Activated CD4-positive, alpha-beta memory T cell treated with anti-CD3 and anti-CD28 coated beads for 36 hours (primary cell): ENCODE measurements around the gene ECI1. TPM values are rescaled to one million over a fixed set of nuclear protein-coding genes. Genes with fewer than 3 reads are reported as not detected.
"Not testable (repeated sequence)": the region's sequence is repeated elsewhere in the genome, so short reads cannot be mapped to it uniquely, and the experiment has no call there.

Experiments used
- CTCF ChIA-PET: fragments of 350-600 bp; sonication (Branson Sonifier 250); formaldehyde crosslinking; loops from one replicate; lab custom pipeline; 2021; ENCODE audit warnings: antibody characterized with exemption, inconsistent platforms; lab: Charles Lee
- POLR2A ChIA-PET: fragments of 350-600 bp; sonication (Branson Sonifier 250); formaldehyde crosslinking; loops from one replicate; lab custom pipeline; 2021; ENCODE audit warnings: antibody characterized with exemption; lab: Charles Lee
- DNase-seq: peaks from one replicate; pipeline ENCODE4 v3.0.0-alpha.2; 2020
- H3K27ac Mint-ChIP-seq: one replicate; pipeline ENCODE4 v1.8.0; 2021; ENCODE audit warnings: mixed read lengths
- H3K27me3 Mint-ChIP-seq: one replicate; pipeline ENCODE4 v1.8.0; 2021; ENCODE audit warnings: mixed read lengths
- H3K36me3 Mint-ChIP-seq: one replicate; pipeline ENCODE4 v1.8.0; 2021; ENCODE audit warnings: mixed read lengths
- H3K4me1 Mint-ChIP-seq: one replicate; pipeline ENCODE4 v1.8.0; 2021; ENCODE audit warnings: low read depth, mixed read lengths
- H3K4me3 Mint-ChIP-seq: one replicate; pipeline ENCODE4 v1.8.0; 2021; ENCODE audit warnings: mild to moderate bottlenecking, mixed read lengths
- H3K9me3 Mint-ChIP-seq: one replicate; pipeline ENCODE4 v1.8.0; 2021; ENCODE audit warnings: mixed read lengths
- intact Hi-C: fragments of 100-400 bp; cut with micrococcal nuclease; formaldehyde crosslinking; loops from one replicate; pipeline ENCODE4 v1.15.1; 2023
- total RNA-seq, 2 experiments: library from RNA; stranded (reverse); gene quantifications; one replicate each; pipeline ENCODE4 v1.2.3, GENCODE V29; 2021

ECI1 gene
- total RNA-seq, 2 experiments from 2014 or later: 50.7 to 52.5 TPM

DNA sequence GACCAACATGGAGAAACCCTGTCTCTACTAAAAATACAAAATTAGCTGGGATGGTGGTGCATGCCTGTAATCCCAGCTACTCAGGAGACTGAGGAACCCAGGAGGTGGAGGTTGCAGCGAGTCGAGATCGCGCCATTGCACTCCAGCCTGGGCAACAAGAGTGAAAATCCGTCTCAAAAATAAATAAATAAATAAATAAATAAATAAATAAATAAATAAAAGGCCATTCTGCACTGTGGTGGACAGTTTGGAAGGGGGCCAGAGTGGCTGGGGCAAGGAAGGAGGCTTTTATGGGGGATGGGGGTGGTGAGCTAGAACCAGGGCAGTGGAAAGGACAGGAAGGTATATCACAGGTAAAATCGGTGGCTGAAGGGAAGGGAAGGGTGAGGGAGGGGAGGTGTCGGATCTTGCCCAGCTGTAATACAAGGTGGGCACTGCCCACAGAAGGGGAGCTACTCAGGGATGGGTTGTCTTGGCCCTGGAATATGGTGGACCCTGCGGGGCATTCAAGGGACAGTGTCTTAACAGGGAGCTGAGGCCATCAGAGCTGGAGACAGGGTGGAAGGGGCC lies 48.2 kb downstream of the ECI1 start:
- DNase-seq, H3K9me3 Mint-ChIP-seq, H3K27ac Mint-ChIP-seq, intact Hi-C loops: not testable (repeated sequence)
- CTCF ChIA-PET: interaction anchor here (1.2 kb wide), 1 partner anchor 9 kb away, joined by 5 read pairs; no protein-coding TSS in a partner anchor
- peak overlapping the region; percentile 13 for H3K4me3 Mint-ChIP-seq
- peaks cover 21% of the 10 kb centered on the region for H3K36me3 Mint-ChIP-seq
- peaks cover 11% of the 10 kb centered on the region for H3K27me3 Mint-ChIP-seq
- POLR2A ChIA-PET: interaction anchor here (1.2 to 1.3 kb wide), 2 partner anchors 48 to 50 kb away, joined by 3 to 5 read pairs; partner anchors contain the start of gene TRAF7
- H3K4me1 Mint-ChIP-seq: peaks cover 26% of the 10 kb centered on the region

DNA sequence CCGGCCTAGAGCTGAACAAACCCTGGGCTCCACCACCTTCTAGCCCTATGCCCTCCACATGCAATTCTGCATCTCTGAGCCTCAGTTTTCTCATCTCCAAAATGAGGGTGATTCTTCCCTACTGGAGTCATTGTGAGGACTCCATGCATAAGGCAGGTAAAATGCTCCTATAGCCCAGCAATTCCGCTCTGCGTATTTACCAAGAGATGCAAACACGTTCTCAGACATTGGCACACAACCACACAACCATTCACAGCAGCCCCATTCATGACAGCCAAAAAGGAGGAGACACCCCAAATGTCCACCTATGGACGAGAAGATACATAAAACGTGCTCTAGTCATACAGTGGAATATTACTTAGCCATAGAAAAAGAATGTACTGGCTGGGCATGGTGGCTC lies 51.1 kb downstream of the ECI1 start:
- POLR2A ChIA-PET: interaction anchor here (1.0 kb wide), 1 partner anchor 14 kb away, joined by 3 read pairs; the partner anchor contains the start of gene PGP
- H3K36me3 Mint-ChIP-seq: peaks cover 2% of the 10 kb centered on the region

DNA sequence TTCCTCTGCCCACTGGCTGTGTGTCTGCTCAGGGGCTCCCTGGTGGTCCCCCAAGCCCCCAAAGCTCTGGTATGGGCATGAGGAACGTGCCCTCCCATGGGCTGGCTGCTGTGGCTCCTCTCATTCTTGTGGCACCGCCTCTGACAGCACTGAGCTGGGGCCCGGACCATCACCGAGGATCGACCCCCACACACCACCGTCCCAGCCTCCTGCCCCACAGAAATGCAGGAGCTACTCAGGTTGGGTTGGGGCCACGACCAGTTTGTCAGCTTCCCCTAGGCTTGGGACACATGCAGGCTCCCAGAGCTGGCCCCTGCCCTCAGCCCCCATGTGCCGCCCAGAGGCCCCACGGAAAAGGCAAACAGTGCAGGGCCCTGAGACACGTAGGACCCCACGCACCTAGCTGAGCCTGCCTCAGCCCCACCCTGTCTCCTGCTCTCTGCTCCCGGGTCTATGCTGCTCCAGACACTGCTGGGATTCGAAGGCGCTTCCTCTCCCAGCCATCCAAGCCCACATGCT lies 51.7 kb downstream of the ECI1 start:
- POLR2A ChIA-PET: interaction anchor here (1.0 kb wide), 1 partner anchor 15 kb away, joined by 3 read pairs; the partner anchor contains the start of gene PGP
- peaks cover 11% of the 10 kb centered on the region for H3K4me1 Mint-ChIP-seq
- CTCF ChIA-PET: no interaction called here
- intact Hi-C loops: loop anchor here (10.0 kb wide), 1 partner anchor 305 kb away; no protein-coding TSS in a partner anchor
- H3K4me3 Mint-ChIP-seq: no peak overlapping the region
- DNase-seq: no peak
- no peak overlapping the region for H3K27ac Mint-ChIP-seq
- H3K36me3 Mint-ChIP-seq: peaks cover 2% of the 10 kb centered on the region
- peaks cover 28% of the 10 kb centered on the region for H3K27me3 Mint-ChIP-seq
- H3K9me3 Mint-ChIP-seq: no peaks in the 10 kb centered on the region

More for the DNA sequence above, 51.1 kb downstream of the ECI1 start:
- Mint-ChIP-seq H3K9me3 (no peaks in the 10 kb centered on the region), H3K4me1 (peaks cover 9% of the 10 kb centered on the region), H3K27me3 (peaks cover 22% of the 10 kb centered on the region), H3K27ac (no peak overlapping the region), H3K4me3 (no peak overlapping the region)
- intact Hi-C loops: no loop called here
- CTCF ChIA-PET: no interaction called here
- DNase-seq: no peak

DNA sequence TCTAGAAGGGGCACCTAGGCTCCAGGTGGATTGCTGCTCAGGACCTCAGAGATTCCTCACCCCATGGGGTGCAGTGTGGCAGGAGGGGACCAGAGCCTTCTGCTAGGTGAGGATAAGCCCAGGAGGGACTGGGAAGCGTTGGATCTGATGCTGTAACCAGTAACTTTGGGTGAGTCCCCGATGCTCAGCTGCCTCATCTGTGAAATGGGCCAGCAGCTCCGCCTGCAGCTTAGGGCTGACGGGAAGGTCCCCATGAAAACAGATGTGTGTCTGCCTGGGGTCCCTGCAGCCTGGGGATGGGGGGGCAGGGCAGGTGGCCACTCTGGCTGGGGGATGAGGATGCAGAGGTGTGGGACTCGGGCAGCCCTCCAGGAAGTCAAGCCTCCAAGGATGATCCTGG lies 52.3 kb downstream of the ECI1 start:
- Mint-ChIP-seq H3K4me1 (peaks cover 7% of the 10 kb centered on the region), H3K36me3 (no peaks in the 10 kb centered on the region), H3K27ac (no peak overlapping the region), H3K9me3 (no peaks in the 10 kb centered on the region), H3K27me3 (peaks cover 29% of the 10 kb centered on the region), H3K4me3 (no peak overlapping the region)
- intact Hi-C loops: loop anchor here (10.0 kb wide), 1 partner anchor 306 kb away; no protein-coding TSS in a partner anchor
- DNase-seq: no peak
- ChIA-PET CTCF (no interaction called here), POLR2A (no interaction called here)

DNA sequence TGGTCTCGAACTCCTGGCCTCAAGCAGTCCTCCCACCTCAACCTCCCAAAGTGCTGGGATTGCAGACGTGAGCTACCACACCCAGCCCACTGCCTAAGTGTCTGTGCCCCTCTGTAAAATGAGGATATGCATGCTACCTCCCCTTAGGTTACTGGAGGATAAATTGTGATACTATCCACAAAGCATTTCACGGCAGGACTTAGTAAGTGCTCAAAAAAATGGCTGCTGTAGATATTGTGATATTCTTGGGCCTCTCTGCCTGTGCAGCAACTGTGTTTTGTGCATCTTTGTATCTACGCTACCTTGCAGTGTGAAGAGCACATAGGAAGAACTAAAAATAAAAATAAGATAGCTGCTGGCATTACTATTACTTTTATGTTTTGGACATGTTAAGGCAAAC lies 53.1 kb downstream of the ECI1 start:
- CTCF ChIA-PET: no interaction called here
- no peak overlapping the region for H3K27ac Mint-ChIP-seq
- DNase-seq: no peak
- no peaks in the 10 kb centered on the region for H3K9me3 Mint-ChIP-seq
- H3K4me1 Mint-ChIP-seq: peaks cover 4% of the 10 kb centered on the region
- intact Hi-C loops: loop anchor here (10.0 kb wide), 1 partner anchor 307 kb away; no protein-coding TSS in a partner anchor
- no peak overlapping the region for H3K4me3 Mint-ChIP-seq
- no peaks in the 10 kb centered on the region for H3K36me3 Mint-ChIP-seq
- POLR2A ChIA-PET: no interaction called here
- H3K27me3 Mint-ChIP-seq: peaks cover 29% of the 10 kb centered on the region

DNA sequence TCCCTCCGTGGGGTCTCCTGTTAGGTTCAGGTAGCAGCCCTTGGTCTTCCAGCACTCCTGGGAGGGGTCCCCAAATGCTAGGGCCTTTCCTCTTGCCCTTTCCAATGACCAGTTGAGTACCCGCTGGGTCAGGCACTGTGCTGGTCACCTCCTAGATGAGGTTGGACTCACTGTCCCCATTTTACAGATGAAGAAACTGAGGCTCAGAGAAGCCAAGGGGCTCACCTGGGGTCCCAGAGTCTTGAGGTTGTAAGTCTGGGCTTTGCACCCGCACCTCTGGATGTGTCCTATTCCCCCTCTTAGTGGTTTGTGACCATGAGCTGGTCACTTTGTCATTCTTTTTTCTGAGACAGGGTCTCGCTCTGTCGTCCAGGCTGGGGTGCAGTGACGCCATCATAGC lies 53.6 kb downstream of the ECI1 start:
- H3K4me3 Mint-ChIP-seq: no peak overlapping the region
- peaks cover 4% of the 10 kb centered on the region for H3K4me1 Mint-ChIP-seq
- ChIA-PET POLR2A (no interaction called here), CTCF (no interaction called here)
- no peak for DNase-seq
- H3K36me3 Mint-ChIP-seq: no peaks in the 10 kb centered on the region
- H3K27me3 Mint-ChIP-seq: peaks cover 29% of the 10 kb centered on the region
- intact Hi-C loops: loop anchor here (10.0 kb wide), 1 partner anchor 307 kb away; no protein-coding TSS in a partner anchor
- H3K27ac Mint-ChIP-seq: no peak overlapping the region
- H3K9me3 Mint-ChIP-seq: no peaks in the 10 kb centered on the region

DNA sequence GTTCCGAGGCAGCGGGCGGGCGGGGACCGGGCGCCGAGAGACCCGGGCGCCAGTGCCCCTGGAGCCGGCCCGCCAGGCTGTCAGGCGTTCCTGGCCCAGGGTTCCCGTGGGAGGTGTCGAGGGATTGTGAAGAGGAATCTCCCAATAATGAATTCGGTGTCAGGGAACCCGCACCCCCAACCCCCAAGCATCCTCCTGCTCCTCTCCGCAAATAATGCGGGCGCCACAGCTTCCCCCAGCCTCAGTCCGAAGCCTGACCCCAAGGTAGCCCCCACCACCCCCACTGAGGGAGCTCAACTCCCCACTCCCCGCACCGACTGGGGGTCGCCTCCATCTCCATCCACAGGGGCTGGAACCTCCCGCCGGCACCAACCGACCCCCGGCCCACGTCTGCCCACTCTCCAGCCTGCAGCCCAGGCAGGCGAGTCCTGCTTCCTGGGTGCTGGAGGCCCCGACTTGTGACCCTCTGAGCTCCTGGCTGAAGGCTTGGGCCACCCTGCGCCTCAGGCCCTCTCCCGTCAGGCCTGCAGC lies 54.3 kb downstream of the ECI1 start:
- Mint-ChIP-seq H3K4me3 (peak overlapping the region; percentile 41), H3K27ac (no peak overlapping the region), H3K4me1 (peaks cover 4% of the 10 kb centered on the region), H3K9me3 (no peaks in the 10 kb centered on the region), H3K27me3 (peaks cover 29% of the 10 kb centered on the region), H3K36me3 (no peaks in the 10 kb centered on the region)
- ChIA-PET POLR2A (no interaction called here), CTCF (interaction anchor here (3.9 kb wide), 1 partner anchor 55 kb away, joined by 31 read pairs; the partner anchor contains the start of gene ECI1)
- DNase-seq: no peak
- intact Hi-C loops: loop anchor here (10.0 kb wide), 1 partner anchor 308 kb away; no protein-coding TSS in a partner anchor

DNA sequence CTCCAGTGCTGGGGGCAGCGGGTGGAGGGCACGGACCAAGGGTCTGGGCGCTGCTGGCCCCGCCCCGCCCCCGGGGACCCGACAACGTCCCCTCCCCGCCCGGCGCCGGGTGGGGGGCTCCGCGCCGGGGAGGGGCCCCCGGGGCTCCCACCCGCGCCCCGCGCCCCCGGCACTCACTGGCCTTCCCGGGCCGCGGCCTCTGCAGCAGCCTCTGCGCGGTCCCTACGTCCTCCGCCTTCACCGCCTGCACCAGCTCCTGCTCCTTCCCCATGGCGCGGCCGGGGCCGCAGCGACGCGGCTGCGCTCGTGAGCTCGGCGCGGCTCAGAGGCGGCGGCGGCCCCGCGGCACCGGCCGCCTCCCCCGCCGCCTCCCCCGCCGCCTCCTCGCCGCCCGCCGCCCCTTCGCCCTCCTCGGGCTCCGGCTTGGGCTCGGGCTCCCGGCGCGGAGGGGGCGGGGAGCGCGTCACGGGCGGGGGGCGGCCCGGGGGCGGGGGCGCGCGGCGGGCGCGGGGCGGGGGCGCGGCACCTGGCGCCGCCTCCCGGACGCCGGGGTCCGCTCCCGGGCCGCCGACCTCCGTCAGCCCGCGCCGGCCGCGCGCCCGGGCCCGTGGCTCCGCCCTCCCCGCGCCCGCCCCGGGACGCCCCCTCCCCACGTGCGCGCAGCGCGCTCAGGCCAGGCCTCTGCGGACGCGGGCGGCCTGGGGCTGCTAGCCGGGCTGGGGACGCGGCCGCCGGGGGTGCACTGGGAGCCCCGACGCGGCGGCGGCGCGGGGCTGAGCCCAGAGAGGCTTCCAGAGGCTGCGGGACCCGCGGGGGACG lies 55.0 kb downstream of the ECI1 start, which contains the start of gene CASKIN1:
Gene CASKIN1, minus strand, starts transcription at position 444 of the 819 bp plus-strand sequence. Its CDS starts 173 bp downstream, at position 271.
- POLR2A ChIA-PET: no interaction called here
- H3K27ac Mint-ChIP-seq: no peak within 1 kb of the TSS
- no peaks in the 10 kb centered on the region for H3K36me3 Mint-ChIP-seq
- H3K4me1 Mint-ChIP-seq: peaks cover 4% of the 10 kb centered on the region
- H3K9me3 Mint-ChIP-seq: no peaks in the 10 kb centered on the region
- no peak for DNase-seq
- CTCF ChIA-PET: interaction anchor here (3.9 kb wide), 1 partner anchor 56 kb away, joined by 31 read pairs; the partner anchor contains the start of gene ECI1
- peak within 1 kb of the TSS; percentile 41 for H3K4me3 Mint-ChIP-seq
- peaks cover 29% of the 10 kb centered on the region for H3K27me3 Mint-ChIP-seq
- intact Hi-C loops: loop anchor here (10.0 kb wide), 1 partner anchor 308 kb away; no protein-coding TSS in a partner anchor

DNA sequence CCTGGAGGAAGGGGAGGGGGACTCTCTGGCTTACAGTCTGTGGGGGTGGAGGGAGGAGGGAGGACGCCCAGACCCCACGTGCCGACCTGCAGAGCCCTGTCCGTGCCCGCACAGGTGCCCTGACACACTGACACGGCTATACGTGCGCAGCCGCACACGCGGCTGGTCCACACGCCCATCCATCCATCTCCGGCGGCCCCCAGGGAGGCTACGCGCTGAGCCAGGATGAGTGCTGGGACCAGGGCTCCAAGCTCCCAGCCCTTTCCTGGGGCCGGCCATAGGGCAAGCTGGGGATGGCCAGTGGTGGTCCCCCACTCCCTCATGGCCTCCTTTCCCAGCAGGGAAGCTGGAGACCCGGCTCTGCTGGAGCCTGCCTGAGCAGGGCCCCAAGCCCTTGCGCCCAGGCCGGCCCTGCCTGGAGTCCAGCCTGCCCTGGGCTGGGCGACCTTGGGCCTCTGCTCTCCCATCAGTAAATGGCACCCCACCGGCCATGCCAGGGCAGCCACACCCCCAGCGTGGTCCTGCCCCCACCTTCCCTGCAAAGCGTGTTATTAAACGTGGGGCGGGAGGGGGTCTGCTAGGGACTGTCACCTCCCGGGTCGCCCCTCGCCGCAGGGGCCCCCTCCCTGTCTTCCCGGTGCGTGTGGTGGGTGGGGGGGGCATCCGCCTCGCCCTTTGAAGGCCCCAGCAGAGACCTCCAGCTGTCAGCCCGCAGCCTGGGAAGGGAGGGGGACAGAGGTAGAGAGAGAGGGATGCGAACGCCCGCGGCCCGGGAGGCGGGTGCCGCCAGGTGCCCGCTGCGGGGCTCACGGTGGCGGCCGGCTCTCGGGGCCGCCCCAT lies 55.8 kb downstream of the ECI1 start:
- H3K27ac Mint-ChIP-seq: no peak overlapping the region
- peaks cover 29% of the 10 kb centered on the region for H3K27me3 Mint-ChIP-seq
- DNase-seq: no peak
- ChIA-PET POLR2A (interaction anchor here (1.4 to 1.5 kb wide), 2 partner anchors 19 to 56 kb away, joined by 4 to 6 read pairs; partner anchors contain the start of genes ECI1 and PGP), CTCF (interaction anchor here (1.1 to 3.9 kb wide), 11 partner anchors 8 to 318 kb away, joined by 3 to 31 read pairs (median 7); partner anchors contain the start of genes ABCA3, CCNF, E4F1 and ECI1)
- H3K9me3 Mint-ChIP-seq: no peaks in the 10 kb centered on the region
- no peaks in the 10 kb centered on the region for H3K36me3 Mint-ChIP-seq
- H3K4me3 Mint-ChIP-seq: no peak overlapping the region
- peaks cover 4% of the 10 kb centered on the region for H3K4me1 Mint-ChIP-seq
- intact Hi-C loops: loop anchor here (10.0 kb wide), 1 partner anchor 309 kb away; no protein-coding TSS in a partner anchor

DNA sequence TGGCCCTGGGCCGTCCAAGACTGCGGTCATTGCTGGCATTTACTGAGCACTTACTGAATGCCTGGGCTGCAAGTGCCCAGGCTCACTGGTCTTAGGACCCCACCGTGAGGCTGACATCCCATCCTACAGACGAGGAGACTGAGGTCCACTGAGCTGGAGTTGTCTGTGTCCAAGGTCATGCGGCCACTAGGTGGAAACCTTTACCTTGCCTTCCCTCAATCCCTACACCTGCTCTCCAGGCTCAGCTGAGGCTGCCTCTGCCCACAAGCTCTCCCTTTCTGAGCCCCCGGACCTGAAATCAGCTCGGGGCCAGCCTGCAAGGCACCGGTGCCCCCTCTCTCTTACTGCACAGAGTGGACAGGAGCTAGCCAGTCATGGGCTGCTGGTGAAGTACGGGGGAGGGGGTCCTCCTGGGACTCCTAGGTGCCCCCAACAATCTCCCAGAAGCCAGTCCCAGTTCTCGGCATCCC lies 56.5 kb downstream of the ECI1 start:
- Mint-ChIP-seq H3K9me3 (no peaks in the 10 kb centered on the region), H3K27ac (no peak overlapping the region), H3K4me3 (no peak overlapping the region), H3K27me3 (peaks cover 28% of the 10 kb centered on the region), H3K4me1 (peaks cover 4% of the 10 kb centered on the region), H3K36me3 (no peaks in the 10 kb centered on the region)
- ChIA-PET POLR2A (interaction anchor here (1.4 to 1.5 kb wide), 2 partner anchors 20 to 57 kb away, joined by 4 to 6 read pairs; partner anchors contain the start of genes ECI1 and PGP), CTCF (interaction anchor here (0.6 to 3.9 kb wide), 16 partner anchors 8 to 318 kb away, joined by 3 to 31 read pairs (median 4); partner anchors contain the start of genes ABCA3, CCNF, E4F1 and ECI1)
- DNase-seq: peak; percentile 67
- intact Hi-C loops: loop anchor here (10.0 kb wide), 1 partner anchor 310 kb away; no protein-coding TSS in a partner anchor
